PC-3 (cell line): Measurements from ENCODE around the gene HEXD. TPM values are rescaled to one million over a fixed set of nuclear protein-coding genes. Genes with fewer than 3 reads are reported as not detected.

Source experiments
- ATAC-seq: fragments of 200-7000 bp; cut with Tn5 transposase; 2 replicates; pipeline ENCODE4 v1.9.1; 2020; ENCODE audit warnings: mild to moderate bottlenecking, moderate library complexity
- BruUV-seq: library from RNA; stranded (reverse); fragments of 400-500 nt; replicated peaks from 2 replicates; lab custom pipeline; 2021; lab: Mats Ljungman, UMichigan
- CTCF ChIA-PET: fragments of 300-600 bp; sonication (Branson Sonifier 250); formaldehyde crosslinking; loops from one replicate; lab custom pipeline; 2022; ENCODE audit warnings: antibody characterized with exemption; lab: Charles Lee
- POLR2A ChIA-PET: fragments of 300-600 bp; sonication (Branson Sonifier 250); formaldehyde crosslinking; loops from one replicate; lab custom pipeline; 2022; ENCODE audit warnings: antibody characterized with exemption; ENCODE audit not compliant: unreplicated experiment; lab: Charles Lee
- DNase-seq: peaks from one replicate; pipeline ENCODE4 v3.0.0-alpha.2; 2015
- H2AFZ ChIP-seq: fragments of 300-600 bp; sonication (generic); 2 replicates; pipeline ENCODE4 v1.6.0; 2016; ENCODE audit warnings: antibody characterized with exemption, low read length
- H3F3A ChIP-seq: fragments of 300-600 bp; sonication (generic); one replicate; pipeline ENCODE4 v1.6.0; 2017; ENCODE audit warnings: antibody characterized with exemption, low read length, control low read depth, mild to moderate bottlenecking; ENCODE audit not compliant: unreplicated experiment
- H3K27ac ChIP-seq: fragments of 300-600 bp; sonication (generic); 2 replicates; pipeline ENCODE4 v1.5.1; 2016; ENCODE audit warnings: mild to moderate bottlenecking, low read length
- H3K27me3 ChIP-seq: fragments of 300-600 bp; sonication (generic); 2 replicates; pipeline ENCODE4 v1.6.1; 2016; ENCODE audit warnings: low read length, mixed read lengths
- H3K36me3 ChIP-seq: fragments of 300-600 bp; sonication (generic); 2 replicates; pipeline ENCODE4 v1.6.1; 2016; ENCODE audit warnings: low read depth, mixed run types, low read length, mixed read lengths
- H3K4me1 ChIP-seq: fragments of 300-600 bp; sonication (generic); 2 replicates; pipeline ENCODE4 v1.5.1; 2016; ENCODE audit warnings: low read length; ENCODE audit not compliant: insufficient read depth
- H3K4me2 ChIP-seq: fragments of 300-600 bp; sonication (generic); 2 replicates; pipeline ENCODE4 v1.6.0; 2016; ENCODE audit warnings: low read length
- H3K4me3 ChIP-seq: fragments of 300-600 bp; sonication (generic); 2 replicates; pipeline ENCODE4 v1.5.1; 2016; ENCODE audit warnings: mild to moderate bottlenecking, low read length, mixed read lengths
- H3K79me2 ChIP-seq: fragments of 300-600 bp; sonication (generic); 2 replicates; pipeline ENCODE4 v1.6.1; 2017; ENCODE audit warnings: low read length, mixed read lengths
- H3K9ac ChIP-seq: fragments of 300-600 bp; sonication (generic); 2 replicates; pipeline ENCODE4 v1.6.0; 2016; ENCODE audit warnings: mild to moderate bottlenecking, low read length
- H3K9me2 ChIP-seq: fragments of 300-600 bp; sonication (generic); replicated peaks from 2 replicates; pipeline ENCODE4 v1.6.1; 2016; ENCODE audit warnings: mixed run types, low read length, mixed read lengths
- H3K9me3 ChIP-seq: fragments of 300-600 bp; sonication (generic); 2 replicates; pipeline ENCODE4 v1.6.1; 2016; ENCODE audit warnings: low read length, mixed read lengths
- H4K20me1 ChIP-seq: fragments of 300-600 bp; sonication (generic); 2 replicates; pipeline ENCODE4 v1.6.1; 2016; ENCODE audit warnings: low read length, mixed read lengths
- CTCF ChIP-seq: fragments of 300-600 bp; sonication (generic); conservative IDR thresholded peaks from 2 replicates; pipeline ENCODE4 v1.5.1; 2017; ENCODE audit warnings: antibody characterized with exemption, low read depth, mild to moderate bottlenecking, low read length
- EZH2 ChIP-seq: fragments of 300-600 bp; sonication (generic); IDR thresholded peaks from one replicate; pipeline ENCODE4 v1.6.1; 2017; ENCODE audit warnings: antibody characterized with exemption, mild to moderate bottlenecking, low read length; ENCODE audit not compliant: unreplicated experiment
- EZH2phosphoT487 ChIP-seq: fragments of 300-600 bp; sonication (generic); IDR thresholded peaks from 2 replicates; pipeline ENCODE4 v1.6.1; 2018; ENCODE audit warnings: mild to moderate bottlenecking, antibody characterized with exemption, low read length, borderline replicate concordance
- intact Hi-C: fragments of 100-400 bp; cut with micrococcal nuclease; formaldehyde crosslinking; loops from 2 replicates; pipeline ENCODE4 v1.9.0; 2023
- total RNA-seq: library from RNA; depleted of rRNA; stranded (reverse); fragments of >200 nt; gene quantifications from 2 replicates; pipeline ENCODE4 v1.2.3, GENCODE V29; 2014

HEXD gene
- total RNA-seq, 1 experiment from 2014 or later: 12.7 TPM

- no peak overlapping the region for H3K27ac ChIP-seq
- peaks cover 10% of the 10 kb centered on the region for H3K36me3 ChIP-seq
- H3K27me3 ChIP-seq: no peaks in the 10 kb centered on the region
- peaks cover 12% of the 10 kb centered on the region for H3F3A ChIP-seq
- H4K20me1 ChIP-seq: no peaks in the 10 kb centered on the region
- no peaks in the 10 kb centered on the region for H3K9me3 ChIP-seq
- ATAC-seq (no peak), DNase-seq (no peak)
- no peak overlapping the region for H2AFZ ChIP-seq
- BruUV-seq: no TSS peak
- no peak overlapping the region for H3K4me3 ChIP-seq
- intact Hi-C loops: loop anchor here (10.0 kb wide), 1 partner anchor 76 kb away; the partner anchor contains the start of genes HEXD and OGFOD3
- H3K4me1 ChIP-seq: peaks cover 23% of the 10 kb centered on the region
- ChIA-PET CTCF (no interaction called here), POLR2A (no interaction called here)
- no peak overlapping the region for H3K9ac ChIP-seq
- no peak overlapping the region for H3K4me2 ChIP-seq
- no peaks in the 10 kb centered on the region for H3K9me2 ChIP-seq
- no peaks in the 10 kb centered on the region for H3K79me2 ChIP-seq
- TF ChIP-seq EZH2 (no peak), EZH2phosphoT487 (no peak), CTCF (no peak)
Measured at GRCh38 chr17:82490512-82491195, 72.5 kb downstream of the HEXD start.

DNA sequence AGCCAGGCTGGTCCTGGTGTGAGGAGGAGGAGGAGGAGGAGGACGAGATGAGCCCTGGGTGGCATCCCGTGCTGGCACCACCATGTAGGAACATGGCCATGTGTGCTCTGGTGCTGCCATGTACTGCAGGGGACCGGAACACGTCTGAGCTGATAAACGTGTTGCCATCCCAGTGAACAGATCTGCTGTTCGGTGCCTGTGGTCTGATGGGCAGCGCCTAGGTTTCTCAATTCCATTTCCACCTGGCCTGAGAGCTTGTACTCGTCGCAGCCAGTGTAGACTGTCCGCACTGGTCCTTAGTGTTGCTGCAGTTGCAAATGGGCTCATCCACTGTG lies 73.0 kb downstream of the HEXD start:
- Histone ChIP-seq H3K79me2 (no peaks in the 10 kb centered on the region), H3K9me2 (no peaks in the 10 kb centered on the region), H3K4me2 (no peak overlapping the region), H3K4me1 (peaks cover 23% of the 10 kb centered on the region), H3K27me3 (no peaks in the 10 kb centered on the region), H3F3A (peaks cover 12% of the 10 kb centered on the region), H3K9ac (no peak overlapping the region), H3K36me3 (peaks cover 5% of the 10 kb centered on the region; the same call in 1 of the 2 replicates), H3K9me3 (no peaks in the 10 kb centered on the region), H2AFZ (no peak overlapping the region), H4K20me1 (no peaks in the 10 kb centered on the region), H3K4me3 (no peak overlapping the region), H3K27ac (no peak overlapping the region)
- CTCF ChIA-PET: no interaction called here
- BruUV-seq: no TSS peak
- intact Hi-C loops: loop anchor here (10.0 kb wide), 1 partner anchor 76 kb away; the partner anchor contains the start of genes HEXD and OGFOD3
- TF ChIP-seq CTCF (no peak), EZH2 (no peak), EZH2phosphoT487 (no peak)
- POLR2A ChIA-PET: no interaction called here
- ATAC-seq (no peak), DNase-seq (no peak)

DNA sequence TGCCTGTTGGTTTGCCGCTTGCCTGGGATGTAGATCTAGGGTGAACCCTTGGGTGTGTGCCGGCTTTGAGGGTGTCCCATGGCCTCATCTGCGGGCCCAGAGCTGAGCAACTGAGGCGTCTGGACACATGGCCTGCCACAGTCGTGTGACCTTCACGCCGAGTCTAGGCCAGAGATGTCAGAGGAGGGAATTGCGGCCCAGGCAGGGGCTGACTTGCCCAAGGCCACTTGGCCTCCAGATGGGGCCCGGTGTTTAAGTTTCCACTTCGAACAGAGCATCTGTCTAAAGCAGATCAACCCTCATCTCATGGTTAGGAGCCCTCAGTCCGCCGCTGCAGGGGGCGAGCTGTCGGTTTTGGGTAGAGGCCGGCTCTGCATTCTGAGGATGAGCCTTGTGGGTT lies 73.4 kb downstream of the HEXD start:
- H3K4me1 ChIP-seq: peaks cover 23% of the 10 kb centered on the region
- intact Hi-C loops: loop anchor here (10.0 kb wide), 1 partner anchor 77 kb away; the partner anchor contains the start of genes HEXD and OGFOD3
- H3K4me3 ChIP-seq: no peak overlapping the region
- no peaks in the 10 kb centered on the region for H3K27me3 ChIP-seq
- H3K9me3 ChIP-seq: no peaks in the 10 kb centered on the region
- no peaks in the 10 kb centered on the region for H3K79me2 ChIP-seq
- no peak overlapping the region for H3K9ac ChIP-seq
- H3K4me2 ChIP-seq: no peak overlapping the region
- no peak overlapping the region for H2AFZ ChIP-seq
- ATAC-seq: no peak
- ChIA-PET POLR2A (no interaction called here), CTCF (no interaction called here)
- no peaks in the 10 kb centered on the region for H3K9me2 ChIP-seq
- no TSS peak for BruUV-seq
- no peak for TF ChIP-seq EZH2
- no peak for TF ChIP-seq EZH2phosphoT487
- no peak for TF ChIP-seq CTCF
- H3K27ac ChIP-seq: no peak overlapping the region
- H3F3A ChIP-seq: peaks cover 12% of the 10 kb centered on the region
- H3K36me3 ChIP-seq: peaks cover 3% of the 10 kb centered on the region; the same call in 1 of the 2 replicates
- H4K20me1 ChIP-seq: no peaks in the 10 kb centered on the region
- no peak for DNase-seq
